Neural cell (in vitro differentiated cells): Measurements from ENCODE around the gene FTCD. TPM values are rescaled to one million over a fixed set of nuclear protein-coding genes. Genes with fewer than 3 reads are reported as not detected.

ENCODE experiments used
- H2AFZ ChIP-seq: fragments of 200-600, 300-800 bp; sonication (generic), shearing (Covaris generic); 2 replicates; pipeline ENCODE4 v1.6.0; 2014; ENCODE audit warnings: low read depth, mild to moderate bottlenecking, antibody characterized with exemption, low read length, moderate library complexity
- H3F3A ChIP-seq: fragments of 200-600 bp; shearing (Covaris generic); 2 replicates; pipeline ENCODE4 v1.6.1; 2016; ENCODE audit warnings: mild to moderate bottlenecking, moderate library complexity, mixed read lengths, antibody characterized with exemption, low read length; ENCODE audit not compliant: insufficient read depth, poor library complexity, severe bottlenecking
- H3K27ac ChIP-seq: fragments of 200-600, 300-800 bp; sonication (generic), shearing (Covaris generic); 2 replicates; pipeline ENCODE4 v1.5.1; 2014; ENCODE audit warnings: mild to moderate bottlenecking, low read length, moderate library complexity
- H3K27me3 ChIP-seq: fragments of 300-800, 200-600 bp; sonication (generic), shearing (Covaris generic); 2 replicates; pipeline ENCODE4 v1.6.0; 2014; ENCODE audit warnings: mild to moderate bottlenecking, low read depth, low read length, moderate library complexity; ENCODE audit not compliant: insufficient read depth
- H3K36me3 ChIP-seq: fragments of 300-800, 200-600 bp; sonication (generic), shearing (Covaris generic); 2 replicates; pipeline ENCODE4 v1.5.1; 2014; ENCODE audit warnings: mild to moderate bottlenecking, antibody characterized with exemption, low read length, moderate library complexity; ENCODE audit not compliant: insufficient read depth
- H3K4me2 ChIP-seq: fragments of 300-800, 200-600 bp; sonication (generic), shearing (Covaris generic); 2 replicates; pipeline ENCODE4 v1.6.0; 2014; ENCODE audit warnings: mild to moderate bottlenecking, low read length
- H3K4me3 ChIP-seq: fragments of 300-800, 200-600 bp; sonication (generic), shearing (Covaris generic); 2 replicates; pipeline ENCODE4 v1.5.1; 2014; ENCODE audit warnings: mild to moderate bottlenecking, low read length, moderate library complexity
- H3K79me2 ChIP-seq: fragments of 200-600 bp; shearing (Covaris generic); replicated peaks from 2 replicates; pipeline ENCODE4 v1.6.0; 2014; ENCODE audit warnings: mild to moderate bottlenecking, low read length, moderate library complexity; ENCODE audit not compliant: insufficient read depth
- H3K9ac ChIP-seq: fragments of 300-800, 200-600 bp; sonication (generic), shearing (Covaris generic); 2 replicates; pipeline ENCODE4 v1.6.1; 2016; ENCODE audit warnings: mild to moderate bottlenecking, low read length, mixed read lengths
- H3K9me2 ChIP-seq: fragments of 200-600 bp; shearing (Covaris generic); 2 replicates; pipeline ENCODE4 v1.6.1; 2016; ENCODE audit warnings: mild to moderate bottlenecking, low read length, mixed read lengths; ENCODE audit not compliant: insufficient read depth
- H3K9me3 ChIP-seq: fragments of 200-600, 300-800 bp; sonication (generic), shearing (Covaris generic); 2 replicates; pipeline ENCODE4 v1.6.1; 2016; ENCODE audit warnings: mild to moderate bottlenecking, mixed run types, low read length, moderate library complexity, mixed read lengths
- H4K20me1 ChIP-seq: fragments of 200-600 bp; shearing (Covaris generic); 2 replicates; pipeline ENCODE4 v1.6.1; 2016; ENCODE audit warnings: mild to moderate bottlenecking, mixed run types; ENCODE audit not compliant: insufficient read depth
- EP300 ChIP-seq: fragments of 450-650 bp; conservative IDR thresholded peaks from 2 replicates; pipeline ENCODE4 v1.6.1; 2014; ENCODE audit warnings: antibody characterized with exemption, mild to moderate bottlenecking, moderate library complexity; ENCODE audit not compliant: poor library complexity, severe bottlenecking
- EZH2 ChIP-seq: fragments of 200-600, 300-800 bp; shearing (Covaris generic), sonication (generic); IDR thresholded peaks from 2 replicates; pipeline ENCODE4 v1.6.1; 2014; ENCODE audit warnings: antibody characterized with exemption, low read length, borderline replicate concordance, mild to moderate bottlenecking; ENCODE audit not compliant: insufficient read depth, poor library complexity, severe bottlenecking
- MXI1 ChIP-seq: fragments of 450-650 bp; conservative IDR thresholded peaks from 2 replicates; pipeline ENCODE4 v1.6.1; 2014; ENCODE audit warnings: antibody characterized with exemption, mild to moderate bottlenecking; ENCODE audit not compliant: poor library complexity, severe bottlenecking
- POLR2AphosphoS5 ChIP-seq: IDR thresholded peaks from 2 replicates; pipeline ENCODE4 v1.6.1; 2012
- RAD21 ChIP-seq: fragments of 450-650 bp; conservative IDR thresholded peaks from 2 replicates; pipeline ENCODE4 v1.6.1; 2014; ENCODE audit warnings: antibody characterized with exemption, mild to moderate bottlenecking, moderate library complexity
- SMC3 ChIP-seq: fragments of 450-650 bp; conservative IDR thresholded peaks from 2 replicates; pipeline ENCODE4 v1.6.1; 2014; ENCODE audit warnings: antibody characterized with exemption, mild to moderate bottlenecking, moderate library complexity; ENCODE audit not compliant: poor library complexity
- TAF1 ChIP-seq: IDR thresholded peaks from 2 replicates; pipeline ENCODE4 v1.6.1; 2012; ENCODE audit warnings: low read depth
- polyA plus RNA-seq: library from polyadenylated mRNA; depleted of rRNA; stranded (reverse); fragments of >200 nt; gene quantifications from 2 replicates; pipeline ENCODE4 v1.2.3, GENCODE V29; 2014
- TF ChIP-seq, protein P1 (sequence below): fragments of 450-650 bp; IDR thresholded peaks from 2 replicates; pipeline ENCODE4 v1.5.1; 2014; ENCODE audit warnings: antibody characterized with exemption, mild to moderate bottlenecking, moderate library complexity; ENCODE audit not compliant: poor library complexity, severe bottlenecking
- TF ChIP-seq, protein P2 (sequence below): IDR thresholded peaks from 2 replicates; pipeline ENCODE4 v1.6.1; 2012; ENCODE audit warnings: borderline replicate concordance

The FTCD gene
- polyA plus RNA-seq, 1 donor from 2014 or later = 2.0 TPM

DNA sequence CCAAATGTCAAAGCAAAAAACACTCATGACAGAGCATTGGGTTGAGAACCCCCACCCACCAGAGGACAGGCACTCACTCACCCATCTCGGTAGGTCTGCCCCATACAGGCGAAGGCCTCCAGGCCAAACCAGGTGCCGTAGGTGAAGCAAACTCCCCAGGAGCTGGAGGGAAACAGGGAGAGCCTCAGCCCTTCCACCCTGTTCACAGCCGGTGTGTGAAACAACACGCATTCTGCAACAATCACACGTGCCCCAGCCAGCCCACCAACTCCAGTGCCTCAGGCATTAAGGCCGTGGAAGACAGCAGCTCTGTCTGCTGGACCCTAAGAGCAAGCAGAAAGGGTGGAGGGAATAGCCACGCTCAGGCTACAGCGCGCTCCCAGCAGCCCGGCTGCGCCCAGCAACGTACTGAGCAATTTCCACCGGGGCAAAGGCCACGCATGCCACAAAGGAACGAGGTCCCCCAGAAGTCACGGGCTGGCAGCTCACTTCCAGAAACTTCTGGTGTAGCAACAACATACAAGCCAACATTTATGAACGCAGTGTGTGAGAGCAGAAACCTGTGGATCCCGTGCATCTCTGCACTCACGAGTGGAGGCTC lies 40.3 kb upstream of the FTCD start:
- no peak for TF ChIP-seq POLR2AphosphoS5
- TF ChIP-seq EP300 = no peak
- no peak for TF ChIP-seq MXI1
- TF ChIP-seq, protein P1, sequence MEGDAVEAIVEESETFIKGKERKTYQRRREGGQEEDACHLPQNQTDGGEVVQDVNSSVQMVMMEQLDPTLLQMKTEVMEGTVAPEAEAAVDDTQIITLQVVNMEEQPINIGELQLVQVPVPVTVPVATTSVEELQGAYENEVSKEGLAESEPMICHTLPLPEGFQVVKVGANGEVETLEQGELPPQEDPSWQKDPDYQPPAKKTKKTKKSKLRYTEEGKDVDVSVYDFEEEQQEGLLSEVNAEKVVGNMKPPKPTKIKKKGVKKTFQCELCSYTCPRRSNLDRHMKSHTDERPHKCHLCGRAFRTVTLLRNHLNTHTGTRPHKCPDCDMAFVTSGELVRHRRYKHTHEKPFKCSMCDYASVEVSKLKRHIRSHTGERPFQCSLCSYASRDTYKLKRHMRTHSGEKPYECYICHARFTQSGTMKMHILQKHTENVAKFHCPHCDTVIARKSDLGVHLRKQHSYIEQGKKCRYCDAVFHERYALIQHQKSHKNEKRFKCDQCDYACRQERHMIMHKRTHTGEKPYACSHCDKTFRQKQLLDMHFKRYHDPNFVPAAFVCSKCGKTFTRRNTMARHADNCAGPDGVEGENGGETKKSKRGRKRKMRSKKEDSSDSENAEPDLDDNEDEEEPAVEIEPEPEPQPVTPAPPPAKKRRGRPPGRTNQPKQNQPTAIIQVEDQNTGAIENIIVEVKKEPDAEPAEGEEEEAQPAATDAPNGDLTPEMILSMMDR = no peak
- TF ChIP-seq TAF1 = no peak
- TF ChIP-seq SMC3 = no peak
- no peak for TF ChIP-seq RAD21
- TF ChIP-seq, protein P2, sequence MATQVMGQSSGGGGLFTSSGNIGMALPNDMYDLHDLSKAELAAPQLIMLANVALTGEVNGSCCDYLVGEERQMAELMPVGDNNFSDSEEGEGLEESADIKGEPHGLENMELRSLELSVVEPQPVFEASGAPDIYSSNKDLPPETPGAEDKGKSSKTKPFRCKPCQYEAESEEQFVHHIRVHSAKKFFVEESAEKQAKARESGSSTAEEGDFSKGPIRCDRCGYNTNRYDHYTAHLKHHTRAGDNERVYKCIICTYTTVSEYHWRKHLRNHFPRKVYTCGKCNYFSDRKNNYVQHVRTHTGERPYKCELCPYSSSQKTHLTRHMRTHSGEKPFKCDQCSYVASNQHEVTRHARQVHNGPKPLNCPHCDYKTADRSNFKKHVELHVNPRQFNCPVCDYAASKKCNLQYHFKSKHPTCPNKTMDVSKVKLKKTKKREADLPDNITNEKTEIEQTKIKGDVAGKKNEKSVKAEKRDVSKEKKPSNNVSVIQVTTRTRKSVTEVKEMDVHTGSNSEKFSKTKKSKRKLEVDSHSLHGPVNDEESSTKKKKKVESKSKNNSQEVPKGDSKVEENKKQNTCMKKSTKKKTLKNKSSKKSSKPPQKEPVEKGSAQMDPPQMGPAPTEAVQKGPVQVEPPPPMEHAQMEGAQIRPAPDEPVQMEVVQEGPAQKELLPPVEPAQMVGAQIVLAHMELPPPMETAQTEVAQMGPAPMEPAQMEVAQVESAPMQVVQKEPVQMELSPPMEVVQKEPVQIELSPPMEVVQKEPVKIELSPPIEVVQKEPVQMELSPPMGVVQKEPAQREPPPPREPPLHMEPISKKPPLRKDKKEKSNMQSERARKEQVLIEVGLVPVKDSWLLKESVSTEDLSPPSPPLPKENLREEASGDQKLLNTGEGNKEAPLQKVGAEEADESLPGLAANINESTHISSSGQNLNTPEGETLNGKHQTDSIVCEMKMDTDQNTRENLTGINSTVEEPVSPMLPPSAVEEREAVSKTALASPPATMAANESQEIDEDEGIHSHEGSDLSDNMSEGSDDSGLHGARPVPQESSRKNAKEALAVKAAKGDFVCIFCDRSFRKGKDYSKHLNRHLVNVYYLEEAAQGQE = no peak
- TF ChIP-seq EZH2 = no peak
- peaks cover 5% of the 10 kb centered on the region for H3K9me3 ChIP-seq
- H3K27me3 ChIP-seq = no peaks in the 10 kb centered on the region
- no peak overlapping the region for H3K27ac ChIP-seq
- peaks cover 8% of the 10 kb centered on the region for H3K36me3 ChIP-seq
- H3K79me2 ChIP-seq = peaks cover 3% of the 10 kb centered on the region
- H3F3A ChIP-seq = no peaks in the 10 kb centered on the region
- H2AFZ ChIP-seq = no peak overlapping the region
- H3K4me3 ChIP-seq = no peak overlapping the region
- H4K20me1 ChIP-seq = no peaks in the 10 kb centered on the region
- H3K9me2 ChIP-seq = no peaks in the 10 kb centered on the region
- no peak overlapping the region for H3K9ac ChIP-seq
- no peak overlapping the region for H3K4me2 ChIP-seq

DNA sequence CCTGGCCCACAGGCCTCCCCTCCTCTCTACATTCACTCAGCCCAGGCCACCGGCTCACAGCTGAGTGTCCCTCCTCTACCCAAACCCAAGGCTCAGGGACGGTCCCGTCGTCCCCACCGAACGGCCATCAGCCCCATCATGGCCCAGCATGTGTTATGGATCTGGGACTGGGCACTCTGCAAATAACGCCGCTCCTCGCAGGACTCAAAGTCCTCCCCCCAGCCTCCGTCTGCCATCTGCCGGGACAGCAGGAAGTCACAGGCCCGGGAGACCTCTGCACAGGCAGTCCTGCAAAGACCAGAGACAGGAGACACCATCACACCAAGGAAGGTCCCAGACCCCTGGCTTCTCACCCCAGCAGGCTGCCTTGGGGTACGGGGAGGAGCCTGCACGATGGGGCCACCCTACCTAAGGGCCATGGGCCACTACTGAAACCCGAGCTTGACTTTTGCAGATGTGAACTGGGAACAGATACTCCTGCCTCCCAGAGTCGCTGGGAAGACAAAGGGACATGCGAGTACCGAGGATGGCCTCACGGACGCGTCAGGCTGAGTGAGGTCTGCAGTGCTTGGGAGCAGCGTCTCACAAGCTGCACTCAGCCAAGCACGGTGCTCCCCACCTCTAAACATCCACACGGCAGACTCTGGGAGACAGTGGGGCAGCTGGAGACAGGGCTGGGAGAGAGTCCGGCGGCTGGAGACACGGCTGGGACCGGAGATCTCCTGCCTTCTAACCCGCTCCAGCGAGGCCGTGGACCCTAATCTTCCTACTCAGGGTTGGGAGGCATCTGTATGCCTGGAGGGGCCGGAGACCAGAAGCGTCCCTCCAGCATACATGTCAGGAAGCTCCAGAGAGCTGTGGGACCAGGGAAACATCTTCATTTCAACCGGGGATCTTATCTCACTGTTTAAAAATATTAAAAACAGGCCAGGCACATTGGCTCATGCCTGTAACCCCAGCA lies 39.3 kb upstream of the FTCD start:
- no peaks in the 10 kb centered on the region for H4K20me1 ChIP-seq
- H3K4me2 ChIP-seq = no peak overlapping the region
- H3K4me3 ChIP-seq = no peak overlapping the region
- H3K27me3 ChIP-seq = no peaks in the 10 kb centered on the region
- no peaks in the 10 kb centered on the region for H3K9me2 ChIP-seq
- H3K9ac ChIP-seq = no peak overlapping the region
- peaks cover 5% of the 10 kb centered on the region for H3K36me3 ChIP-seq
- H3K9me3 ChIP-seq = peaks cover 4% of the 10 kb centered on the region
- no peak for TF ChIP-seq SMC3
- TF ChIP-seq EP300 = no peak
- no peak for TF ChIP-seq RAD21
- TF ChIP-seq POLR2AphosphoS5 = no peak
- TF ChIP-seq, protein P1 = no peak
- TF ChIP-seq EZH2 = no peak
- no peak for TF ChIP-seq TAF1
- no peak for TF ChIP-seq MXI1
- TF ChIP-seq, protein P2 = no peak
- H2AFZ ChIP-seq = no peak overlapping the region
- H3K79me2 ChIP-seq = peaks cover 3% of the 10 kb centered on the region
- no peaks in the 10 kb centered on the region for H3F3A ChIP-seq
- no peak overlapping the region for H3K27ac ChIP-seq
